Measurements from ENCODE around the gene CES2.
"Not testable (repeated sequence)": the region's sequence is repeated elsewhere in the genome, so short reads cannot be mapped to it uniquely, and the experiment has no call there.

The CES2 gene

DNA sequence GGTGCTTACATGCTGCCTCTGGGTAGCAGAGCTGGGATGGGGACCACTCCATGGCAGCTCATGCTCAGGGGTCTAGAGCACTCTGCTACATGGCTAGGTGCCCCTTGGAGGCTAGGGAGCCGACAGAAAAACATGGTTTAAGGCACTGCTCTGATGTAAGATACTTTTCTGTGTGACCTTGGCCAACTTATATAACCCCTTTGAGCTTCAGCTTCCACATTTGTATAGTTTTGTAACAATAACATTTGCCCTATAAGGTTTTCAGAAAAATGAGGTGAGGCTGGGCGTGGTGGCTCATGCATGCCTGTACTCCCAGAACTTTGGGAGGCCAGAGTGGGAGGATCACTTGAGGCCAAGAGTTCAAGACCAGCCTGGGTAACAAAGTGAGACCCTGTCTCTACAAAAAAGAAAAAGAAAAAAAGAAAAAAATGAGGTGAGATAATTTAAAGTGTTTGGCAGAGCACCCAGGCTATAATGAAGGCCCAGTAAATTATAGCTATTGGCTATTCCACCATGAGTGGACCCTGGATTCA, 56.3 kb downstream of the CES2 start:
- no peak for DNase-seq
- intact Hi-C loops (cut with DNase I) = no loop called here

DNA sequence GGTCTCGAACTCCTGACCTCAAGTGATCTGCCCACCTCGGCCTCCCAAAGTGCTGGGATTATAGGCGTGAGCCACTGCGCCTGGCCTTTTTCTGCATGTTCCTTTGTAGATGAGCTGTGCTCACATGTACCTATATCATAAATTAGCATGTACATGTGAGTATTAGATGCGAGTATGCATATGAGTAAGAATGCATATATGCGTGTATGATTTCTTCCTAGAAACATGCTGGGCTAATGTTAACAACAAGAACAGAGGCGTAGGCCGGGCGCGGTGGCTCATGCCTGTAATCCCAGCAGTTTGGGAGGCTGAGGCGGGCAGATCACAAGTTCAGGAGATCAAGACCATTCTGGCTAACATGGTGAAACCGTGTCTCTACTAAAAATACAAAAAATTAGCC, 58.2 kb downstream of the CES2 start:
- intact Hi-C loops (cut with DNase I); DNase-seq: not testable (repeated sequence)
